Thoracic aorta (tissue), 2 donors: ENCODE measurements around the gene RTN3. TPM values are rescaled to one million over a fixed set of nuclear protein-coding genes. Genes with fewer than 3 reads are reported as not detected.

ENCODE experiments used
- ATAC-seq: fragments of 150-250 bp; one replicate; pipeline ENCODE4 v1.8.0; 2017; ENCODE audit warnings: low read depth; ENCODE audit not compliant: insufficient number of reproducible peaks, low FRiP score
- DNase-seq: peaks from one replicate; pipeline ENCODE4 v3.0.0-alpha.2; 2020; ENCODE audit warnings: low spot score
- H3K27ac ChIP-seq, 2 donors: fragments of 200-600 bp; sonication (generic); 1 replicate in 1 of 2; 2 replicates in 1 of 2; pipeline ENCODE4 v1.5.1; 2016; ENCODE audit warnings: mild to moderate bottlenecking in 2 of 2, moderate library complexity in 2 of 2
- H3K27me3 ChIP-seq: fragments of 200-600 bp; sonication (generic); replicated peaks from 2 replicates; pipeline ENCODE4 v1.6.0; 2016; ENCODE audit warnings: mild to moderate bottlenecking; ENCODE audit not compliant: insufficient read depth
- H3K36me3 ChIP-seq: fragments of 200-600 bp; sonication (generic); one replicate; pipeline ENCODE4 v1.5.1; 2016
- H3K4me1 ChIP-seq, 2 donors: fragments of 200-600 bp; sonication (generic); 1 replicate in 1 of 2; 2 replicates in 1 of 2; pipeline versions ENCODE4 v1.5.1 to v1.6.0; 2016; ENCODE audit warnings: low read depth in 2 of 2, mild to moderate bottlenecking in 1 of 2; ENCODE audit not compliant: control insufficient read depth in 1 of 2
- H3K4me3 ChIP-seq: fragments of 200-600 bp; sonication (generic); 2 replicates; pipeline ENCODE4 v1.5.1; 2016; ENCODE audit warnings: mild to moderate bottlenecking
- H3K9me3 ChIP-seq: fragments of 200-600 bp; sonication (generic); 2 replicates; pipeline ENCODE4 v1.5.1; 2016
- total RNA-seq, 2 donors: library from RNA; depleted of rRNA; stranded (reverse); fragments of >200 nt; gene quantifications; one replicate each; pipeline versions ENCODE4 v1.1.0 to v1.2.3, GENCODE V29; 2016
- TF ChIP-seq, protein P1 (sequence below): fragments of 200-600 bp; sonication (generic); IDR thresholded peaks from one replicate; pipeline ENCODE4 v1.5.1; 2019; ENCODE audit warnings: antibody characterized with exemption

RTN3 gene
- total RNA-seq, 2 donors from 2014 or later = 75.1 to 91.1 TPM

GRCh38 chr11:63737718-63738117, 56.4 kb downstream of the RTN3 start:
- peak overlapping the region in 1 of 2 donors; percentile 23 for H3K27ac ChIP-seq

GRCh38 chr11:63738720-63739360, 57.5 kb downstream of the RTN3 start:
- TF ChIP-seq, protein P1, sequence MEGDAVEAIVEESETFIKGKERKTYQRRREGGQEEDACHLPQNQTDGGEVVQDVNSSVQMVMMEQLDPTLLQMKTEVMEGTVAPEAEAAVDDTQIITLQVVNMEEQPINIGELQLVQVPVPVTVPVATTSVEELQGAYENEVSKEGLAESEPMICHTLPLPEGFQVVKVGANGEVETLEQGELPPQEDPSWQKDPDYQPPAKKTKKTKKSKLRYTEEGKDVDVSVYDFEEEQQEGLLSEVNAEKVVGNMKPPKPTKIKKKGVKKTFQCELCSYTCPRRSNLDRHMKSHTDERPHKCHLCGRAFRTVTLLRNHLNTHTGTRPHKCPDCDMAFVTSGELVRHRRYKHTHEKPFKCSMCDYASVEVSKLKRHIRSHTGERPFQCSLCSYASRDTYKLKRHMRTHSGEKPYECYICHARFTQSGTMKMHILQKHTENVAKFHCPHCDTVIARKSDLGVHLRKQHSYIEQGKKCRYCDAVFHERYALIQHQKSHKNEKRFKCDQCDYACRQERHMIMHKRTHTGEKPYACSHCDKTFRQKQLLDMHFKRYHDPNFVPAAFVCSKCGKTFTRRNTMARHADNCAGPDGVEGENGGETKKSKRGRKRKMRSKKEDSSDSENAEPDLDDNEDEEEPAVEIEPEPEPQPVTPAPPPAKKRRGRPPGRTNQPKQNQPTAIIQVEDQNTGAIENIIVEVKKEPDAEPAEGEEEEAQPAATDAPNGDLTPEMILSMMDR = peak; percentile 95
- Histone ChIP-seq H3K36me3 (no peaks in the 10 kb centered on the region), H3K27ac (no peak overlapping the region), H3K4me1 (no peaks in the 10 kb centered on the region), H3K4me3 (no peak overlapping the region), H3K27me3 (no peaks in the 10 kb centered on the region), H3K9me3 (no peaks in the 10 kb centered on the region)
- DNase-seq = peak; percentile 68
- ATAC-seq = no peak

More at GRCh38 chr11:63737718-63738117, 56.4 kb downstream of the RTN3 start:
- no peak for DNase-seq
- Histone ChIP-seq H3K9me3 (no peaks in the 10 kb centered on the region), H3K27me3 (no peaks in the 10 kb centered on the region), H3K36me3 (no peaks in the 10 kb centered on the region), H3K4me1 (no peaks in the 10 kb centered on the region), H3K4me3 (no peak overlapping the region)
- TF ChIP-seq, protein P1 = no peak
- ATAC-seq = no peak

DNA sequence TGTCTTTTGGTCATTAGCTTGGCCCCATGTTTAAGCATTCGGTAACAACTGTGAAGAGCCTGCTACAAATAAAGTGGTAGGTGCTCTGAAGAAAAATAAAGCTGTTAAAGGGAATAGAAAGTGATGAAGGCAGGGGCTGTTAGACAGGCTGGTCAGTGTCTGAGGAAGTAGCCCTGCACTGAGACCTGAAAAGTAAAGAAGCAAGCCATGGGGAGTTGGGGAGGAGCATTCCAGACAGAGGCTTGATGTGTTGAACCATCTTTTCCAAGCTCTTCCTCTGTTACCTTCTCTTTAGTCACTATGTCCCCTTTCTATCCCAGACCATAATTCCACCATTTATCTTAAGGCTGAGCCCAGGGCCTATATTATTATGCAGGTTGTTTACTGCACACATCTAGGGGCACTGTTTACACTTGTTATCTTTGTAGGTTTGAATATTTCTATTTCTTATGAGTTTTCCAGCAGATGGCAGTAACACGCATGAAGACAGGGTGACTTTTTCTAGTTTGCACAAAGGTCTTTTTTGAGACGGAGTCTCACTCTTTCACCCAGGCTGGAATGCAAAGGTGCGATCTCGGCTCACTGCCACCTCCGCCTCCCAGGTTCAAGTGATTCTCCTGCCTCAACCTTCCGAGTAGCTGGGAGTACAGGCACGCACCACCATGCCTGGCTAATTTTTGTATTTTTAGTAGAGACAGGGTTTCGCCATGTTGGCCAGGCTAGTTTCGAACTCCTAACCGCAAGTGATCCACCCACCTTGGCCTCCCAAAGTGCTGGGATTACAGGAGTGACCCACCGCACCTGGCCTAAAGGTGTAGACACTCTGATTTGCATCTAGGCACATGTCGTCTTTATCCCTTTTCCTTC, 64.2 kb downstream of the RTN3 start:
- Histone ChIP-seq H3K27me3 (no peaks in the 10 kb centered on the region), H3K36me3 (peaks cover 7% of the 10 kb centered on the region), H3K4me3 (no peak overlapping the region), H3K4me1 (no peaks in the 10 kb centered on the region), H3K27ac (no peak overlapping the region), H3K9me3 (no peaks in the 10 kb centered on the region)
- no peak for ATAC-seq
- TF ChIP-seq, protein P1 = no peak
- DNase-seq = no peak

DNA sequence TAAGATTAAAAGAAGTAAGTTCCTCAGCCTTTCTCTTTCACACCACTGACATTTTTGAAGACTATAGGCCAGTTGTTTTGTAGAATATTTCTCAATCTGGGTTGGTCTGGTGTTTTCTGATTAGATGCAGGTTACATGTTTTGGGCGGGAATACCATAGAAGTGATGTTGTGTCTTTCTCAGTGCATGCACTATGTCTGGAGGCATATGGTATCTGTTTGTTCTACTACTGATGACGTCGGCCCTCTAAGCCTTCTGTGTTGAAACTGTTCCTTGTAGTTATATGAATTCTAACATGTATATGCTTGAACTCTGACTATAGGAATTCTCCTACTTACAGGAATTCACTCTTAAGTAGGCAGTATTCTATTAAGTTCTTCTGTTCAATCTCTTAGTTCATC, 65.7 kb downstream of the RTN3 start:
- no peak overlapping the region for H3K27ac ChIP-seq
- H3K4me1 ChIP-seq = no peaks in the 10 kb centered on the region
- DNase-seq (no peak), ATAC-seq (no peak)
- H3K4me3 ChIP-seq = no peak overlapping the region
- H3K27me3 ChIP-seq = no peaks in the 10 kb centered on the region
- peaks cover 19% of the 10 kb centered on the region for H3K36me3 ChIP-seq
- TF ChIP-seq, protein P1 = no peak
- H3K9me3 ChIP-seq = no peaks in the 10 kb centered on the region

- Histone ChIP-seq H3K27ac (no peak overlapping the region), H3K9me3 (no peaks in the 10 kb centered on the region), H3K4me1 (no peaks in the 10 kb centered on the region), H3K36me3 (peaks cover 19% of the 10 kb centered on the region), H3K27me3 (no peaks in the 10 kb centered on the region), H3K4me3 (no peak overlapping the region)
- TF ChIP-seq, protein P1 = no peak
- ATAC-seq (no peak), DNase-seq (no peak)
Measured at GRCh38 chr11:63749624-63750023, 68.3 kb downstream of the RTN3 start.
